ENCODE results near the gene UBE4B.

DNA sequence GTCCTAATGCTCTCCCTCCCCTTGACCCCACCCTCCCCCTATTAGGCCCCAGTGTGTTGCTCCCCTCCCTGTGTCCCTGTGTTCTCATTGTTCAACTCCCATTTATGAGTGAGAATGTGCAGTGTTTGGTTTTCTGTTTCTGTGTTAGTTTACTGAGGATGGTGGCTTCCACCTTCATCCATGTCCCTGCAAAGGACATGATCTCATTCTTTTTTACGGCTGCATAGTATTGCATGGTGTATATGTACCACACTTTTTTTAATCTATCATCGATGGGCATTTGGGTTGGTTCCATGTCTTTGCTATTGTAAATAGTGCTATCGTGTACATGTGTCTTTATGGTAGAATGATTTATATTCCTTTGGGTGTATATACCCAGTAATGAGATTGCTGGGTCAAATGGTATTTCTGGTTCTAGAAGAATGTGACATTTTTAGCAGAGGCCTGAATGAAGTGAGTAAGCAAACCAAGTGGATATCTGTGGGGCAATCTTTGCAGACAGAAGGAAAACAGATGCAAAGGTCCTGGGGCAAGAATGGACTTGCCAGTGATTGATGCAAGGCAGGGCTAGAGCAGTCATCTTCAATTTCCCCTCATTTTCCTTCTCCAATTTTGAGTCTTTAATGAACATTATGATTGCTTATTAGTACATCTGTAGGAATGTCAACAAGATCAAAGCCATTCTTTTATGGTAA, 50.2 kb downstream of the UBE4B start:
- no peak for TF ChIP-seq EZH2 (optimal IDR thresholded peaks at IDR 0.05; ENCODE audit: low read depth, low read length)
- TF ChIP-seq, protein P1, sequence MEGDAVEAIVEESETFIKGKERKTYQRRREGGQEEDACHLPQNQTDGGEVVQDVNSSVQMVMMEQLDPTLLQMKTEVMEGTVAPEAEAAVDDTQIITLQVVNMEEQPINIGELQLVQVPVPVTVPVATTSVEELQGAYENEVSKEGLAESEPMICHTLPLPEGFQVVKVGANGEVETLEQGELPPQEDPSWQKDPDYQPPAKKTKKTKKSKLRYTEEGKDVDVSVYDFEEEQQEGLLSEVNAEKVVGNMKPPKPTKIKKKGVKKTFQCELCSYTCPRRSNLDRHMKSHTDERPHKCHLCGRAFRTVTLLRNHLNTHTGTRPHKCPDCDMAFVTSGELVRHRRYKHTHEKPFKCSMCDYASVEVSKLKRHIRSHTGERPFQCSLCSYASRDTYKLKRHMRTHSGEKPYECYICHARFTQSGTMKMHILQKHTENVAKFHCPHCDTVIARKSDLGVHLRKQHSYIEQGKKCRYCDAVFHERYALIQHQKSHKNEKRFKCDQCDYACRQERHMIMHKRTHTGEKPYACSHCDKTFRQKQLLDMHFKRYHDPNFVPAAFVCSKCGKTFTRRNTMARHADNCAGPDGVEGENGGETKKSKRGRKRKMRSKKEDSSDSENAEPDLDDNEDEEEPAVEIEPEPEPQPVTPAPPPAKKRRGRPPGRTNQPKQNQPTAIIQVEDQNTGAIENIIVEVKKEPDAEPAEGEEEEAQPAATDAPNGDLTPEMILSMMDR (IDR thresholded peaks at IDR 0.05; ENCODE audit: low read length) = no peak

Data from MM.1S (cell line).